Middle frontal gyrus (tissue), 1 donor: ENCODE results near the gene ADARB2.

ENCODE experiments used
- DNase-seq: peaks from one replicate; pipeline ENCODE4 v3.0.0-alpha.2; 2015; ENCODE audit warnings: low spot score; ENCODE audit errors: extremely low spot score

Gene ADARB2

GRCh38 chr10:1508096-1508495, 229.2 kb downstream of the ADARB2 start:
- no peak for DNase-seq

- no peak for DNase-seq
Measured at GRCh38 chr10:1507436-1507835, 229.9 kb downstream of the ADARB2 start.

- no peak for DNase-seq
Measured at GRCh38 chr10:1504940-1505339, 232.4 kb downstream of the ADARB2 start.

- DNase-seq, result no peak
Measured at GRCh38 chr10:1504286-1504685, 233.0 kb downstream of the ADARB2 start.

- no peak for DNase-seq
Measured at GRCh38 chr10:1502451-1502850, 234.9 kb downstream of the ADARB2 start.

GRCh38 chr10:1499359-1499957, 237.9 kb downstream of the ADARB2 start:
- no peak for DNase-seq

GRCh38 chr10:1498746-1499358, 238.5 kb downstream of the ADARB2 start:
- DNase-seq, result no peak

- no peak for DNase-seq
Measured at GRCh38 chr10:1495915-1496517, 241.3 kb downstream of the ADARB2 start.

GRCh38 chr10:1492641-1493040, 244.7 kb downstream of the ADARB2 start:
- DNase-seq, result no peak

GRCh38 chr10:1491901-1492300, 245.4 kb downstream of the ADARB2 start:
- no peak for DNase-seq

GRCh38 chr10:1489801-1490200, 247.5 kb downstream of the ADARB2 start:
- DNase-seq, result no peak

- DNase-seq, result no peak
Measured at GRCh38 chr10:1488970-1489548, 248.3 kb downstream of the ADARB2 start.

- DNase-seq, result no peak
Measured at GRCh38 chr10:1486841-1487687, 250.3 kb downstream of the ADARB2 start.

- no peak for DNase-seq
Measured at GRCh38 chr10:1485357-1485756, 252.0 kb downstream of the ADARB2 start.

GRCh38 chr10:1483826-1484225, 253.5 kb downstream of the ADARB2 start:
- DNase-seq, result no peak

GRCh38 chr10:1483246-1483645, 254.1 kb downstream of the ADARB2 start:
- no peak for DNase-seq

GRCh38 chr10:1477578-1477977, 259.7 kb downstream of the ADARB2 start:
- DNase-seq, result no peak

GRCh38 chr10:1476455-1476803, 260.9 kb downstream of the ADARB2 start:
- DNase-seq, result no peak

- no peak for DNase-seq
Measured at GRCh38 chr10:1475771-1476454, 261.4 kb downstream of the ADARB2 start.

- DNase-seq, result no peak
Measured at GRCh38 chr10:1475098-1475591, 262.2 kb downstream of the ADARB2 start.
